Lower leg skin (tissue), 3 donors: ENCODE measurements around the gene TAP1.

Experiments
- CTCF ChIP-seq, 3 donors: fragments of 450-650 bp; IDR thresholded peaks; one replicate each; pipeline ENCODE4 v1.5.1; 2016; ENCODE audit warnings: antibody characterized with exemption in 3 of 3, mild to moderate bottlenecking in 3 of 3, moderate library complexity in 2 of 3
- POLR2A ChIP-seq, 2 donors: fragments of 450-650 bp; IDR thresholded peaks; one replicate each; pipeline ENCODE4 v1.6.1; 2016 to 2017; ENCODE audit warnings: antibody characterized with exemption in 2 of 2, mild to moderate bottlenecking in 1 of 2, moderate library complexity in 1 of 2

DNA sequence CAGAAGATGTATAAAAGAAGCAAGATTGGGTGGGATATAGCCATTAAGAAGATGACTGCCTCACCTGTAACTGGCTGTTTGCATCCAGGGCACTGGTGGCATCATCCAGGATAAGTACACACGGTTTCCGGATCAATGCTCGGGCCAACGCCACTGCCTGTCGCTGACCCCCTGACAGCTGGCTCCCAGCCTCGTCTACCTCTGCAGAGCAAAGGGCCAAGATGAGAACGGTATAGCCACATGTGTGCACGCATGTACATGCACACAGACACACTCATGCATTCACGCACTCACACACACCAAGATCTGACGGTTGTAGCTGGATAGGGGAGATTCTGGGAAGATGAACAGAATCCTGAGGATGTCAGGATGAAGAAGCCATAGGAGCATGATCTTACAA lies 6.5 kb downstream of the TAP1 start:
- TF ChIP-seq POLR2A (IDR thresholded peaks at IDR 0.05) = no peak
- TF ChIP-seq CTCF (IDR thresholded peaks at IDR 0.05) = no peak
